CD4-positive, alpha-beta T cell treated with Interleukin-4 for 4 hours (primary cell): Measurements from ENCODE around the gene C9orf43.
"Not testable (repeated sequence)": the region's sequence is repeated elsewhere in the genome, so short reads cannot be mapped to it uniquely, and the experiment has no call there.

Source experiments
- DNase-seq: peaks from one replicate; pipeline ENCODE4 v3.0.0-alpha.2; 2020

C9orf43 gene

GRCh38 chr9:113381909-113382411, 28.6 kb upstream of the C9orf43 start:
- DNase-seq: no peak

DNA sequence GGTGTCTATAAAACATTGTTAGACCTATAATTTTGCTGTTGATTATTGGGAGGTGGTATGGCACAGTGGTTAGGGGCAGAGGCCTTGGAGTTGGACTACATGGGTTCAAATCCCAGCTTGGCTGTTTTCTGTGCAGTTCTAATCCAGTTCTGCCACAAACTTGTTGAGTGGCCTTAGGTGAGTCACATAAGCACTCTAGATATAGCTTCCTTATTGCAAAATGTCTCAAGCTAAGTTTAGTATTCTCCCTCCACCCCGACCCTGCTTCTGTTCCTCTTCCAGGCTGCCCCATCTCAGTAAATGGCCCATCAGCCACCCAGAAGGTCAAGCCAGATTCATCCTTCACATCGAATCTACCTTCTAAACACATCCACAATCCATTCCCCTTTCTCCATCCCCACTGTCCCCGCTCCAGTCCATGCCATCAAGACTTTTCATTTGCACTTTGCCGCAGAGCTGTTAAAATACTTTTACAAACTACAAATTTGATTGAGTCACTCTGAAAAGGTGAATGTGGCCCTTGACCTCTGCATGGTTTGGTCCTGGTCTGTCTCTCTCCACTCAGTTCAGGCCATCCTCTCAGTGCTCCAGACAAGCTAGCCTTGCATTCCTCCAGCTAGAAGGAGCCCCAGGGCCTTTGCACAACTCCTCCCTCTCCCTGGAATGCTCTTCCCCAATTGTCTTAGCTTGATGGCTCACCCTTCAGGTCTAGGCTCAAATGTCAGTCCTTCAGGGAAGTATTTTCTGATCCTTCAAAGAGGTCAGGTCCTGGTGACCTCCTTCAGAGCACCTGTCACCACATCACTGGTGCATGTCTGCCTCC, 23.8 kb upstream of the C9orf43 start:
- no peak for DNase-seq

GRCh38 chr9:113387560-113388230, 22.9 kb upstream of the C9orf43 start:
- DNase-seq: no peak

- no peak for DNase-seq
Observed at GRCh38 chr9:113388833-113389232, 21.7 kb upstream of the C9orf43 start.

DNA sequence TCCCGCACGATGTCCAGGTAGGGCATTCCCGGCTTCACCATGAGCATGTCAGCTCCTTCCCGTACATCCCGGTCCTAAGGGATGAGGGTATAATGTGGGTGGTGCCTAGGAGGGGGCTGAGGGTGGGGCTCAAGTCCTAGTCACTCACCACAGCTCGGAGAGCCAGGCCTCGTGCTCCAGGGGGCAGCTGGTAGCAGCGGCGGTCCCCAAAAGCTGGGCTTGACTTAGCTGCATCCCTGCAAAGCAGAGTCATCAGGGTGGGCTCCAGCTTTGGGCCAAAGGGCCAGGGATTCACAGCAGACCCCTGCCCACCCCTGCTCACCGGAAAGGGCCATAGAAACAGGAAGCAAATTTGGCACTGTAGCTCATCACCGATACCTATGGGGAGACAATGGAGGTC, 21.1 kb upstream of the C9orf43 start:
- no peak for DNase-seq

DNA sequence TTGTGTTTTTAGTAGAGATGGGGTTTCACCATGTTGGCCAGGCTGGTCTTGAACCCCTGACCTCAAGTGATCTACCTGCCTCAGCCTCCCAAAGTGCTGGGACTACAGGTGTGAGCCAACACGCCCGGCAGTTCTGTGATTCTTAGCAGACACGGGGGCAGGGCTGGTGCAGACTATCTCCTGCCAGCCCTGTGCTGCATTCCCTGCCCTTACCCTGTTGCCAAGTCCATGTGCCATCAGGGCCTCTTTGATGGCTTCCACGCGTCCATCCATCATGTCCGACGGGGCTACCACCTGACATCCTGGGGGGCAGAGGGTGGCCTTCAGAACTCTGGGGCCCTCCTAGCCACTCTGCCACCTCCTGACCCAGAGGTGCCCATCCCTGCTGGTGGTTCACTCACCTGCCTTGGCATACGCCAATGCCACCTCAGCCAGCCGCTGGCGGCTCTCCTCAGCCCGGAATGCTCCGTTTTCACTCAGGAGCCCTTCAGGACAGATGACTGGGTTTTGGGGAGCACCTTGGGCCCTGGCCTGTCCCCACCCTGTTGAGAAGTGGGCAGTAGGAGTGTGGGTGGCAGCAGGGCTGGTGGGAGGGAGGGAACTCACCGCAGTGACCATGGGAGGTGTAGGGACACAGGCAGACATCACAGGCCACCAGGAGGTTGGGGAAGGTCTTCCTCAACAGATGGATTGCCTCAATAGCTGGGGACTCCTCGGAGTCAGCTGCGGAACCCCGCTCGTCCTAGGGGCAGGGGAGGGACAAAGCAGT, 20.2 kb upstream of the C9orf43 start:
- DNase-seq: no peak

DNA sequence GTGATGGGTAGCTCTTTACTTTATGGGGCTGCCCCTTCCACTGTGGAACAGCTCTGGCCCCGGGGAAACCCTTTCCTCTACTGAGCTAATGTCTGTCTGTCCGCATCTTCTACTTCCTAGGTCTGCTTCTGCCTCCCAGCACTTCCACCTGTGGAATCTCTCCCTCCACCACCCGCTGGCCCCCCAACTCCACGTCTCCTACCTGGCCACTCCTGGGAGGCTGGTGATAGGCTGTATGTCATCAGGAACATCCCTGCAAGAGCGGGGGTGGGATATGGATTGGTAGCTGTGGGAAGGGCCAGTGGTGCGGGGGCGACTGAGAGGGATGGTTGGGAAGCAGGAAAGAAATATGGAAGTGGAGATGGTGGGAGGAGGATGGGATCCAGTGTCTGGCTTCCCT, 18.6 kb upstream of the C9orf43 start:
- DNase-seq: no peak

GRCh38 chr9:113393281-113393680, 17.3 kb upstream of the C9orf43 start:
- no peak for DNase-seq

GRCh38 chr9:113395000-113395861, 15.3 kb upstream of the C9orf43 start:
- no peak for DNase-seq

DNA sequence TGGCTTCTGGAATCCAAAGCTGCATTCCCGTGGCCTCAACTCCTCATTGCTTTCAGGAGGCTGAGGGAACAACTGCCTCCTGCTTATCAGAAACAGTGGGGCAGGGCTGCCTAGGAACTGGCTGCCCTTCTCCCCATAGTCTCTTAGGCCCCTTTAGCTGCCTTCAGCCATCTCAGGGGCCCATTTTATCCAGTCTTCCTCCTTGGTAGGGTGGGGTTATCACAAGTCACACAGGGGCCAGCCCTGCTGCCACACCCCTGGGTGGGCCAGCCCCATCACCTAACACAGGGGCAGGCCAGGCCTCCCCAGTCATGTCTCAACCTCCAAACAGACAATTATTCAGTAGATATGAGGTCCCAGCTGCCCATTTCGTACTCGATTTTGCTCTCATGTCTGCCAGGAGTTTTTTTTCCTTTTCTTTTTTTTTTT, 13.3 kb upstream of the C9orf43 start:
- no peak for DNase-seq

DNA sequence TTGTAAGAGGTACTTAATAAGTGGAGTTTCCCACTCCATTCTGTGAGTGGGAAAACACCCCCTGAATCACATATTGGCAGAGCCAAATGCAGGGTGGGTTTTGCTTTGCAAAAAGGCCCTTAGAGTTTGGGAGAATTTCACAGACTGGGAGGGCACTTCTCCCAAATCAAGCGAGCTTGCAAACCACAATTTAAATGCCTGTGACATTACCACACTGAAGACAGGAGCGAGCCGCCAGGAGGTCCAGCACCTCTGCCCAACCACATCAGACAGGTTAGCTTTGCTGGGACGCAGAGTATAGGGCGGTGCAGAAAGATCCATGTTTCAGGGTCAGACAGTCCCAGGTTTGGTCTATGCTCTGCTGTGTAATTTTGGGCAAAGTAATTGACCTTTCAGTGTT, 11.8 kb upstream of the C9orf43 start:
- DNase-seq: no peak

GRCh38 chr9:113399646-113400200, 10.8 kb upstream of the C9orf43 start:
- DNase-seq: no peak

- DNase-seq: peak; percentile 98
Observed at GRCh38 chr9:113401027-113401792, 9.3 kb upstream of the C9orf43 start, which contains the start of gene ALAD. Gene ALAD, minus strand, starts transcription at chr9:113401284. Its CDS starts 7,725 bp downstream, at chr9:113393559.

GRCh38 chr9:113403646-113404045, 6.9 kb upstream of the C9orf43 start:
- no peak for DNase-seq

DNA sequence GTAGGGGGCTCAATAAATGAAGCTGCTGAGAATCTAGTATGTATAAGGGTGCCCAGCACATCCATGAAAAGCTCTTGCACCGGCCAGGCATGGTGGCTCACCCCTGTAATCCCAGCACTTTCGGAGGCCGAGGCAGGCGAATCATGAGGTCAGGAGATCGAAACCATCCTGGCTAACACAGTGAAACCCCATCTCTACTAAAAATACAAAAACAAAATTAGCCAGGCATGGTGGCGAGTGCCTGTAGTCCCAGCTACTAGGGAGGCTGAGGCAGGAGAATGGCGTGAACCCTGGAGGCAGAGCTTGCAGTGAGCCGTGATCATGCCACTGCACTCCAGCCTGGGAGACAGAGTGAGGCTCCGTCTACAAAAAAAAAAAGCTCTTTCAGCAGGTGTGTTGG, 4.2 kb upstream of the C9orf43 start:
- not testable (repeated sequence) for DNase-seq

- DNase-seq: peak; percentile 65
Observed at GRCh38 chr9:113406873-113407511, 3.6 kb upstream of the C9orf43 start.

- DNase-seq: no peak
Observed at GRCh38 chr9:113409481-113409880, 1.1 kb upstream of the C9orf43 start.

DNA sequence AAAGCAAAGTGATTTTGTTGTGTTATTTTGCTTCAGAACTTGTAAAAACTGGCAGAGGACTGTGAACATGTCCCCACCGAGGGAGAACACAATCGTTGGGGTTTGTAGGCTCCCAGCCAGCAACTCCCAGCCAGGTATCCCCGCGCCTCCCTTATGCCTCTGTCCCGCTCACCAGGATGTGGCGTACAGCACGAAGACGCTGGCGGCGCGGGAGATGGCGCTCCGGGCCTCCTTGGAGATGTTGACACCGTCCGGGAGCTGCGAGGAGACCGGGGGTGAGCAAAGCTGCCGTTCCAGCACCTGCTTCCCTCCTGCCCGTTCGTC, 702 bp upstream of the C9orf43 start:
- DNase-seq: no peak

GRCh38 chr9:113416149-113416721, 5.7 kb downstream of the C9orf43 start:
- DNase-seq: no peak

DNA sequence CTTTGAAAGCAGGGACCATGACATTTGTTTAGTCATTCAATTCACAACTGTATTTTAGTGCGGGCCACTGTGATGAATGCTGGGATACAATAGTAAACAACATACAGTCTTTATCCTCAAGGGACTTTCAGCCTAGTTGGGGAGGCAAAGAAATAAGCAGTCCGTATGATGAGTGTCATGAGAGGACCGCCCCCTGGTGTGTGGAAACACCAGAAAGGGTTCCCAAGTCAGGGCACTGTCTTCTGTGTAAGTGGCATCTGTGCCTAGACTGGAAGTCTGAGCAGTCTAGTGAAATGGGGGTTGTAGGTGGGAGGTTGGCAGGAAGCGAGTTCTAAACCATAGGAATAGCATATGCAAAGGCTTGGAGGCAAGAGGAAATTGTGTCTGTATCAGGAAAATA, 6.8 kb downstream of the C9orf43 start:
- no peak for DNase-seq
